Stimulated activated CD4-positive, alpha-beta T cell treated with anti-CD3 and anti-CD28 coated beads, Interleukin-4, amount 100 ng/mL, for 1 hour (primary cell): ENCODE data around the gene KCNG3.

ENCODE experiments used
- DNase-seq: peaks from one replicate; pipeline ENCODE4 v3.0.0-alpha.2; 2020

KCNG3 gene

GRCh38 chr2:42480402-42480801, 13.4 kb downstream of the KCNG3 start:
- DNase-seq = no peak

DNA sequence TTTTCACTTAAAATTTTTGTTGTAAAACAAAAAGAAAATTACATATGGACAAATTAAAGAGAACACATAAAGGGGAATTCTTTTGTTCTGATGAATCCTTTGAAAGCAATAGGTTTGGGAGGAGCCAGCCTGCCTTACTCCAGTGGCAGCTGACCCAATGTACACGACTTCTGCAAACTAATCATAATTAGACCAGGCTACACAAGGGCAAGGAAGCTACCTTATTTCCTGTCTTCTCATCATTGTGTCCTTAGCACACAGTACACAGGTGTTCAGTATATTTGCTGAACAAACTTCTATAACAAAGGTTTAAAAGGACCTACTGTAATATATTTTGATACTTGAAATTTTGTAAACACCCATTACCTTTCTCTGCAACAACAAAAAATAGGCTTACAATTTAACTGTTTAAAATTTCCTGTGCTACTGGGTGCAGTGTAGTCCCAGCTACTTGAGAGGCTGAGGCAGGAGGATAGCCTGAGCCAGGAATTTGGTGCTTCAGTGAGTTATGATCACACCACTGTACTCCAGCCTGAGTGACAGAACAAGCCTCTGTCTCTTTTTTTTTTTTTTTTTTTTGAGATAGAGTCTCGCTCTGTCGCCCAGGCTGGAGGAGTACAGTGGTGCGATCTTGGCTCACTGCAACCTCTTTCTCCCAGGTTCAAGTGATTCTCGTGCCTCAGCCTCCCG, 18.9 kb downstream of the KCNG3 start:
- DNase-seq = no peak

GRCh38 chr2:42470706-42471105, 23.1 kb downstream of the KCNG3 start:
- DNase-seq = no peak

DNA sequence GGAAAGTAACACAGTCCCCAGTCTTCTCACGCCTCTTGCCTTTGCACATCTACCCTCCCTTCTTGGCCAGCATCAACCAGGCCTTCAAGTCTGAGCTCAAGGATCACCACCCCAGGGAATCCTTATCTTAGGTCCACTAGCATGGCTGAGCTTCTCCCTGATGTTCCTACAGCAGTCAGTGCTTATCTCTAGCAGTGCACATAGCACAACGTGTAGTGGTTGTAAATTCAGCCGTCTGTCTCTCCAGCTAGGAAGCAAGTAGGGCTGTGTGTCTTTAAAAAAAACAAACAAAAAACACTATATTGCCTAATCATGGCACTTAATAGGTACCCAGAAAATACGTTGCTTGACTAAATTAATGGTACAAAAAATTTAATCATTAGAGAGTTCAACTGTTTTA, 29.2 kb downstream of the KCNG3 start:
- no peak for DNase-seq

DNA sequence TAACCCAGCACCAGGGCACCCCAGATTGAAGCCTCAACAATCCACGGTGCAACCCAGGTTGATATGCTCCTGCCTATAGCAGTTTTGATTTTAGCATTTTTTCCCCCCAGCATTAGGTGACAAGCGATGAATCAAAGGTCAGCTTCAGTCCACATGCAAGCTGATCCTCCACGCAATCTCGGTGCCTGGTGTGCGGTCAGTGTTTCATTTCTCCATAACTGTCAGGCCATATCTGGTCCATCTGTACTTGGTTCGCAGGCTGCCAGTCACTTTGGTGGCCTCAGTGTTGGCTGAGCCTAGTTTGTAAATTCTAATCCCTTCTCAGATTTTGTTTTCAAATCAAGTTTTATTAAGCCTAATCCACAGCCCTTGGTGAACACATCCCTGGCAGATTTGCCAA, 30.2 kb downstream of the KCNG3 start:
- no peak for DNase-seq

GRCh38 chr2:42459296-42459695, 34.5 kb downstream of the KCNG3 start:
- no peak for DNase-seq

DNA sequence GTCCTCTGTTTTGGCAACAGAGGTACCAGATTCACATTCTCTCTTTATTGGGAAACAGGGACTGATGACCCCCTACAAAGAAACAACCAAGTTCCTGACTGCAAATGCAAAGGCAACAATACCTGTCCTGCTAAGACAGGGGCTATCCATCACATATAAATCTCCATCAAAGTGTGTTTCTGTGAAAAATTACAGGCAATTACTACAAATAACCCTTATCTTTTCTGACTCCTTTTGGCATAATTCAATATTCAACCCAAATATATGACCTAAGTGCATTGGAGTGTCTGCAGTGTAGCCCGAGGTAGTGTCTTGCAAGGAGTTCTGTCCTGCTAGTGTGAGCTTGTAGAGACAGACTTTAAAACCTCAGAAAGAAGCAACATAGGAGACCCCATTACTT, 35.4 kb downstream of the KCNG3 start:
- DNase-seq = no peak

DNA sequence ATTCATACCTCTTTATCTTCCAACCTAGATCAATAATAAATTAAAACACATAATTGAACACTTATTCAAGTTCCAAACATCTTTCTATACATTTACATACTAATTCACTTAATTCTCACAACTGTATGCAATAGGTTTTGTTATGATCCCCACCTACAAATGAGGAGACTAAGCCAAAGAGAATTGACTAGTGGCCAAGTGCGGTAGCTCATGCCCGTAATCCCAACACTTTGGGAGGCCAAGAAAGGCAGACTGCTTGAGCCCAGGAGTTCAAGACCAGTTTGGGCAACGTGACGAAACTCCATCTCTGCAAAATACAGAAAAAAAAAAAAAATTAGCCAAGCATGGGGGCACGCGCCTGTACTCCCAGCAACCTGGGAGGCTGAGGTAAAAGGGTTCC, 36.8 kb downstream of the KCNG3 start:
- no peak for DNase-seq

- DNase-seq = no peak
Measured at GRCh38 chr2:42456126-42456839, 37.5 kb downstream of the KCNG3 start.

- DNase-seq = no peak
Measured at GRCh38 chr2:42452545-42452944, 41.2 kb downstream of the KCNG3 start.

DNA sequence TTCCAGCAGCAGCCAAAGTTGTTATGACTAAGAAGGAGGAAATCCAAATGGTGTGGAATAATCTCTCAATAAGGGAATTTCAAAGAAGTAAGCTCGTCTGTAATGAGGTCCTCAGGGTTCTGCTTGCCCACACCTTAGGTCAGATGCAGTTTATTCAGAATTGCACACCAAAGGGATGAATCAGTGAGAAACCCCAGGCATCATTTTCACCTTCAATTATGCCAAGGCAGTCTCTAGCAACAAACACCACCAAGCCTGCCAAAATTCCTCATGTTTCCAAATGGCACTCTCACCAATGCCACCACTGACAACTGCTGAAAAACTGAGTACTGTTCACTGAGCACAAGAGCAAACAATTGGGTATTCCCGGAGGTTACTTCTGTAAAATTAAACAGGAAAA, 43.6 kb downstream of the KCNG3 start:
- DNase-seq = no peak

DNA sequence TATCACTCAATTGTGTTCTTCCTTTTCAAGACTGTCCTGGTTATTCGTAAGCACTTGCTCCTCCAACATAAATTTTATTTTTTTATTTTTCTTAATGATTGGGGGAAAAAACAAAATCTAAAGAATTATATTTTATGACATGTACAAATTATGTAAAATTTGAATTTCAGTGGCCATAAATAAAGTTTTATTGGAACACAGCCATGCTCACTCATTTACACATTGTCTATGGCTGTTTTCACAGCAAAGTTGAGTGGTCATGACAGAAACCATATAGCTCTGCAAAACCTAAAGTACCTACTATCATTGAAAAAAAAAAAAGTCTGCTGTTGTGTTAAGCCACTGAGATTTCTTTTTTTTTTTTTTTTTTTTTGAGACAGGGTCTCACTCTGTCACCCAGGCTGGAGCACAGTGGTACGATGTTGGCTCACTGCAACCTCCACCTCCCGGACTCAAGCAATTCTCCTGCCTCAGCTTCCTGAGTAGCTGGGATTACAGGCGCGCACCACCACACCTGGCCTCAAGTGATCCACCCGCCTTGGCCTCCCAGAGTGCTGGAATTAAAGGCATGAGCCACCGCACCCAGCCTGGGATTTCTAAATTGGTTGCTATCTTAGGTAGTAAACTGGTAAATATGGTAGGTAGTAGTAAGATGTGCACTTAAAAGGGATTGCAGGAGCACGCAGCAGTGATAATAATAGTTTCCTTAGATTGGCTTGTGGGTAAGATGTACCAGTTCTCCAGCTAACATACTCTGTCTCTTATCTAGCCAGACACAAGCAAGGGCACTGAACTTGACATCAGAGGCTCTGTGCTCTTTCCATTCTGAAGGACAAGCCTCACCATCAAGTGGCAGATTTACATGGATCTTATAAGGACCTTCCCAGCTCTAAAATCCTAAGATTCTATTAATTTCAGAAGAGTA, 44.4 kb downstream of the KCNG3 start:
- no peak for DNase-seq

- no peak for DNase-seq
Measured at GRCh38 chr2:42448163-42448562, 45.6 kb downstream of the KCNG3 start.

DNA sequence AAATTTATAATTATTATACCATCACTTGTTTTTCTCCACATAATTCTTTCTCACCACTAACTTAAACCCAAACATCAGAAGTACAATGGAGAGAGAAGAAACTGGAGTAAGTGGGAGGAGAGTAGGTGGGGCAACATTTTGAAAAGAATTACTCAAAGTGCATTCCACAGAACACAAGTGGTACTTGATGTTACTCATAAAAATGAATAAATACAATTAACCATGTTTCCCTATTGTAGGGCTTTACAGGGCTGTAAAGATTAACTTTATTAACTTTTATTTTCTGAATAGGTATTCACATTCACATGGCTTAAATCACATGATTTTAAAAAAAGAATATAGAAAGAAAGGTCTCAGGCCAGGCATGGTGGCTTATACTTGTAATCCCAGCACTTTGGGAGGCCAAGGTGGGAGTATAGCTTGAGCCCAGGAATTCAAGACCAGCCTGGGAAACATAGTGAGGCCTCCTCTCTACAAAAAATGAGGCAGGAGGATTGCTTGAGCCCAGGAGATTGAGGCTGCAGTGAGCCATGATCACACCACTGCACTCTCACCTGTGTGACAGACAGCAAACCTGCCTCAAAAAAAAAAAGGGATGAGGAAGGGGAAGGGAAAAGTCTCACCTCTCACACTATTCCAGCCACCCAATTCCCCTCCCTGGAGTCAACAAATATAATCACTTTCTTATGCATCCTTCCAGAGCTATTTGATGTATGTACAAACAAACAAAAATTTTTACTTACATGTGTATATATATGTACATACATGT, 47.1 kb downstream of the KCNG3 start:
- no peak for DNase-seq

DNA sequence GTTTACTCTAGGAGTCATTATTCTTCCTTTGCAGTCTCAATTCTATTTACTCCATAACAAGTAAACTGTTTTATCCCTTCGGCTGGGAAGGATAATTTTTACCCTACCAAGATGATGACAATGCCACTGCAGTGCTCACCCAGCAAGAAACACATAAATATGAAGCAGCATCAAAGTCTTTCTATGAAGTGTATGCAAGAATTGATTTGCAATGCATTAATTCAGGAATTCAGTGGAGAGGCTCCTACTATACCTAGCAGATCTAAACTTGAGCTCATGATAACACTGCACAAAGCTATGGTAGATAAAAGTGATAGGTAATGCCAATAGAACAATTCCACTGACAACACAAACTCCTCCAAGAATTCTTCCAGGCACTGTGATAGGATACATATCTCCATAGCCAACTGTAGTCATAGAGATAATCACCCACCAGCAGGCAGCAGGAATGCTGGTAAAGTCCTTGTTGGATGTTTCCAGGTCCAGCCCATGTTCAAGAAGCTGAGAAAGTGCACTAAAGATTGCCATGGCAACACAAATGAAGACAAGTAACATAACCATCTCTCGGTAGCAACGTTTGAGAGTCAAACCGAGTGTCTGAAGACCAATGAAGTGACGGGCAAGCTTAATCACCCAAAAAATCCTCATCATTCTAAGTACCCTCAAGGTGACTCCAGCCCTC, 49.9 kb downstream of the KCNG3 start:
- DNase-seq = no peak

DNA sequence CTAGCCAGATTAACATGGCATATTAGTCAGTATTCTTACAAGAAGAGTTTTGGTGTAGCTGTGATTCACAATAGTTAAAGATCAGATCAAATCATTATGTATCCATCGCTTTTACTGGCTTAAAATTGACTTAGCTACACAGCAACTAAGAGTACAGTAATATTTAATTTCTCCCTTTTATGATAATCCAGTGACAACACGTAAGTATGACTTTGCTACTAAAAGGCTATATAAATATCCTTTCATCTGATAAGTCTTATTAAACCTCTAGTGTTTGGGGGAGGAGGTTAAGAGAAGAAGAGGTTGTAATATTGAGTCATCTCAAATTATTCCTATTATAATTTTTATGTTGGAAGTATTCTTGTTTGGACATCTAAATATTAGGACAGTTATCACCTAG, 51.0 kb downstream of the KCNG3 start:
- no peak for DNase-seq

DNA sequence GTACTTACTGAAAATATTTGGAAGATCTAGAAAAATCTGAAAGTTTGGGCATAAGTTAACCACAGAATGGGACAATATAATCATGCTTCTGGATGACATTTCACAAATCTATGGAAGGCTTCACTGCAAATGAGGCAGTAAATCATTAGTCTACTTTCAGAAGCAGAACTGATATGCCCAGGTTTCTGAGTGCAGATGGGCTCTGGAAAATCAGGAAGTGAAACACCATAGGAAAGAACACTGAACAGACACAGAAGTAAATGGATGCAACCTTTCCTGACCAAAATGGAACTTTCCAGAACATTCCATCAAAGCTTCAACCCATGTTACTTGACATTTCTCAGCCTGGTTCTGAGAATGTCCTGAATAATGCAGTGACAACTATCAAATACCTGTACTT, 55.1 kb downstream of the KCNG3 start:
- DNase-seq = no peak

DNA sequence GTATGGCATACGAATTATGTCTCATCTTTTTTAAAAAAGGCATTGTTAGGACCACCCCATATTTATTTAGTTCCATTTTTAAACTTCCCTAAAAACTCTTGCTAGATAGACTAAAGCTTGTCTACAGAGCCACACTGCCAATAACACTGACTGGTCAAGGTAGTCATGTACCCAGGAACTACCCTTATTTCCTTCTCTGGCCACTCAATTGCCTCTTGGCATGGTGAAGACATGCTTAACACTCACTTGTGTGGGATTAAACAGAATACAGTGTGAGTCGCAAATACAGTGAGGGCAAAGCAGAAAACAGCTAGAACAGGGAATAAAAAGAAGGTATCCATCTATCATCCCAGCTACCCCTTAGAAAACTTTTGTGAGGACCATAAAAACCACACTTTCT, 57.4 kb downstream of the KCNG3 start:
- DNase-seq = no peak

DNA sequence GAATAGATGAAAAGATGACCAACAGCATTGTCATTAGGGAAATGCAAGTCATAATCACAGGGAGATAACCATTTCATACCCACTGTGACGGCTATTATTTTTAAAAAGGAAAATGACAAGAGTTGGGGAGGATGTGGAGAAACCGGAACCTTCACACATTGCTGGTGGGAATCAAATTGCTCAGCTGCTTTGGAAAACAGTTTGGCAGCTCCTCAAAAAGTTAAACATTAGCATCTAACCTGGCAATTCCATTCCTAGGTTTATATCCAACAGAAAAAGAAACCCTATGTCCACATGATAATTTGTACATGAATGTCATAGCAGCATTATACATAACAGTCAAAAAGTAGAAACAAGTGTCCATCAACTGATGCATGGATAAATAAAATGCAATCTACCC, 58.2 kb downstream of the KCNG3 start:
- no peak for DNase-seq

- no peak for DNase-seq
Measured at GRCh38 chr2:42430188-42430587, 63.6 kb downstream of the KCNG3 start.

DNA sequence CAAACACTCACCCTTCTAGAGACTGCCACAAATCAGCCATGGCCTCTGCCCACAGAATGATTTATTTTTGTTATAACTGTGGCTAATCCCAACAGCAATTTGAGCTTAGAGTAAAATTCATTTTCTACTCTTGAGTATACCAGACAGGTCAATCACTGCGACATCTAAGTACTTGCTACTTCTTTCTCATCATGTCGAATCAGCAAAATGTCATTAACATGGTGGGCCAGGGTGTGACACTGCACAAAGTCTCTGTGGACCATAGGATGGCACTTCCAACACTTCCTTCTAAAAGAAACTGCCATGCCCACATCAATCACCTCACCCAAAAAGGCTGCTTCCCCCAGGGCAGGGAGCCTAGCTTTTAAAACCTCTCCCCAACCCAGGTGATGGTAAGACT, 64.4 kb downstream of the KCNG3 start:
- DNase-seq = no peak

DNA sequence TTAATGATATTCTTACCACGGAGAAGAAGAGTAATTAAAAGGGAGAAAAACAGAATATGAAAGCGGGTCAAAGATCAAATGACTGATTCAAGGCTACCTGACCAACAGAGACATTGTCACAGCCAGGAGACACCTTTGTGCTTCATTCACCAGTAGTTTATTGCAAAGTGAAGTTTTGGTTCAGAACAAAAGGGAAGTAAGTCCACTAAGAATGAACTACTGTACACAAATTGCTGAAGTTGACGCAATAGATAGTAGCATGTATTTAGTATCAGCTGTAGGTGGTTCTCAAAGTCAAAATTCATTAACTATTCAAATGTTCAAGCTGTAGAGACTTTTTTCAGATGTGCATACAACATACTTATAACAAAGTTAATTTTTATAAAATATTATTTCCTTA, 68.1 kb downstream of the KCNG3 start:
- no peak for DNase-seq
